HUES48 (cell line): ENCODE results near the gene ELOB.

Experiments used
- H3K27ac ChIP-seq: one replicate; pipeline ENCODE4 v1.7.0; 2013; ENCODE audit warnings: low read depth, low read length, inconsistent platforms
- H3K27me3 ChIP-seq: 2 replicates; pipeline ENCODE4 v1.6.1; 2013; ENCODE audit warnings: mild to moderate bottlenecking, low read length; ENCODE audit not compliant: control insufficient read depth, insufficient read depth
- H3K36me3 ChIP-seq: 2 replicates; pipeline ENCODE4 v1.6.1; 2013; ENCODE audit warnings: low read length; ENCODE audit not compliant: control insufficient read depth, insufficient read depth
- H3K4me1 ChIP-seq: 2 replicates; pipeline ENCODE4 v1.6.1; 2013; ENCODE audit warnings: mild to moderate bottlenecking, low read length; ENCODE audit not compliant: control insufficient read depth, insufficient read depth
- H3K4me3 ChIP-seq: 2 replicates; pipeline ENCODE4 v1.5.1; 2013; ENCODE audit warnings: mild to moderate bottlenecking, low read depth, low read length
- H3K9ac ChIP-seq: 2 replicates; pipeline ENCODE4 v1.6.1; 2013; ENCODE audit warnings: mild to moderate bottlenecking, low read depth, low read length, moderate library complexity
- H3K9me3 ChIP-seq: 2 replicates; pipeline ENCODE4 v1.6.1; 2013; ENCODE audit warnings: low read length; ENCODE audit not compliant: control insufficient read depth, insufficient read depth

Gene ELOB

GRCh38 chr16:2749476-2749875, 27.6 kb downstream of the ELOB start:
- Histone ChIP-seq H3K36me3 (peaks cover 14% of the 10 kb centered on the region), H3K27ac (no peak overlapping the region), H3K9ac (no peak overlapping the region), H3K4me1 (peaks cover 7% of the 10 kb centered on the region), H3K27me3 (no peaks in the 10 kb centered on the region), H3K9me3 (no peaks in the 10 kb centered on the region), H3K4me3 (no peak overlapping the region)

GRCh38 chr16:2748757-2749455, 28.2 kb downstream of the ELOB start:
- Histone ChIP-seq H3K9me3 (no peaks in the 10 kb centered on the region), H3K4me3 (no peak overlapping the region), H3K4me1 (peaks cover 7% of the 10 kb centered on the region; the same call in 1 of the 2 replicates), H3K9ac (no peak overlapping the region), H3K27ac (no peak overlapping the region), H3K36me3 (peaks cover 11% of the 10 kb centered on the region; the same call in 1 of the 2 replicates), H3K27me3 (no peaks in the 10 kb centered on the region)

- Histone ChIP-seq H3K4me1 (0 out of 2 replicates have a peak, but pooled peaks cover under 1% of the 10 kb centered on the region), H3K9me3 (no peaks in the 10 kb centered on the region), H3K4me3 (no peak overlapping the region), H3K27me3 (no peaks in the 10 kb centered on the region), H3K9ac (no peak overlapping the region), H3K27ac (no peak overlapping the region), H3K36me3 (peaks cover 9% of the 10 kb centered on the region; the same call in 1 of the 2 replicates)
Measured at GRCh38 chr16:2745961-2746360, 31.1 kb downstream of the ELOB start.

GRCh38 chr16:2745116-2745890, 31.8 kb downstream of the ELOB start:
- Histone ChIP-seq H3K4me1 (no peaks in the 10 kb centered on the region), H3K27me3 (no peaks in the 10 kb centered on the region), H3K9ac (no peak overlapping the region), H3K36me3 (peaks cover 9% of the 10 kb centered on the region; the same call in 1 of the 2 replicates), H3K9me3 (no peaks in the 10 kb centered on the region), H3K27ac (no peak overlapping the region), H3K4me3 (no peak overlapping the region)

- H3K27me3 ChIP-seq: no peaks in the 10 kb centered on the region
- no peaks in the 10 kb centered on the region for H3K9me3 ChIP-seq
- H3K4me1 ChIP-seq: no peaks in the 10 kb centered on the region
- no peak overlapping the region for H3K4me3 ChIP-seq
- H3K27ac ChIP-seq: no peak overlapping the region
- H3K9ac ChIP-seq: no peak overlapping the region
- H3K36me3 ChIP-seq: peaks cover 6% of the 10 kb centered on the region; the same call in 1 of the 2 replicates
Measured at GRCh38 chr16:2744711-2745110, 32.4 kb downstream of the ELOB start.

GRCh38 chr16:2743007-2743810, 33.9 kb downstream of the ELOB start:
- H3K9me3 ChIP-seq: no peaks in the 10 kb centered on the region
- H3K9ac ChIP-seq: no peak overlapping the region
- H3K27ac ChIP-seq: no peak overlapping the region
- H3K4me1 ChIP-seq: no peaks in the 10 kb centered on the region
- no peaks in the 10 kb centered on the region for H3K27me3 ChIP-seq
- no peaks in the 10 kb centered on the region for H3K36me3 ChIP-seq
- H3K4me3 ChIP-seq: no peak overlapping the region

- Histone ChIP-seq H3K27ac (no peak overlapping the region), H3K4me3 (no peak overlapping the region), H3K9ac (no peak overlapping the region), H3K36me3 (no peaks in the 10 kb centered on the region), H3K4me1 (no peaks in the 10 kb centered on the region), H3K9me3 (no peaks in the 10 kb centered on the region), H3K27me3 (no peaks in the 10 kb centered on the region)
Measured at GRCh38 chr16:2742323-2743006, 34.6 kb downstream of the ELOB start.

- Histone ChIP-seq H3K9ac (no peak overlapping the region), H3K27me3 (no peaks in the 10 kb centered on the region), H3K27ac (no peak overlapping the region), H3K4me3 (no peak overlapping the region), H3K36me3 (no peaks in the 10 kb centered on the region), H3K4me1 (no peaks in the 10 kb centered on the region), H3K9me3 (no peaks in the 10 kb centered on the region)
Measured at GRCh38 chr16:2741168-2741567, 35.9 kb downstream of the ELOB start.

- Histone ChIP-seq H3K27me3 (no peaks in the 10 kb centered on the region), H3K9ac (no peak overlapping the region)
Measured at GRCh38 chr16:2740476-2740875, 36.6 kb downstream of the ELOB start.

GRCh38 chr16:2739625-2740430, 37.3 kb downstream of the ELOB start:
- H3K9me3 ChIP-seq: no peaks in the 10 kb centered on the region
- no peak overlapping the region for H3K4me3 ChIP-seq
- no peaks in the 10 kb centered on the region for H3K4me1 ChIP-seq
- no peaks in the 10 kb centered on the region for H3K36me3 ChIP-seq
- H3K27me3 ChIP-seq: no peaks in the 10 kb centered on the region
- H3K9ac ChIP-seq: no peak overlapping the region
- no peak overlapping the region for H3K27ac ChIP-seq

More at GRCh38 chr16:2740476-2740875, 36.6 kb downstream of the ELOB start:
- Histone ChIP-seq H3K9me3 (no peaks in the 10 kb centered on the region), H3K4me1 (no peaks in the 10 kb centered on the region), H3K4me3 (no peak overlapping the region), H3K27ac (no peak overlapping the region), H3K36me3 (no peaks in the 10 kb centered on the region)
